Suppressor macrophage treated with lipopolysaccharide for 1 hour (primary cell): ENCODE data around the gene TEX13A.
"Not testable (repeated sequence)": the region's sequence is repeated elsewhere in the genome, so short reads cannot be mapped to it uniquely, and the experiment has no call there.

Source experiments
- DNase-seq, 3 donors: peaks; one replicate each; pipeline ENCODE4 v3.0.0-alpha.2; 2020 to 2022

The TEX13A gene

GRCh38 chrX:105220636-105221035 lies at the start of gene TEX13A:
TSS of gene TEX13A (minus strand) at chrX:105220694. CDS start at chrX:105220397, 297 bp downstream.
- no peak for DNase-seq

GRCh38 chrX:105269386-105269785 lies 48.9 kb upstream of the TEX13A start:
- DNase-seq = no peak

- no peak for DNase-seq
These were observed 46.7 kb upstream of the TEX13A start for GRCh38 chrX:105267167-105267566.

GRCh38 chrX:105266456-105266855 lies 46.0 kb upstream of the TEX13A start:
- DNase-seq = no peak

GRCh38 chrX:105265093-105265492 lies 44.6 kb upstream of the TEX13A start:
- no peak for DNase-seq

GRCh38 chrX:105263801-105264200 lies 43.3 kb upstream of the TEX13A start:
- no peak for DNase-seq

GRCh38 chrX:105263171-105263570 lies 42.7 kb upstream of the TEX13A start:
- no peak for DNase-seq

- no peak for DNase-seq
These were observed 40.0 kb upstream of the TEX13A start for GRCh38 chrX:105260291-105261043.

GRCh38 chrX:105241056-105241455 lies 20.6 kb upstream of the TEX13A start:
- no peak for DNase-seq

- not testable (repeated sequence) for DNase-seq
These were observed 16.9 kb upstream of the TEX13A start for GRCh38 chrX:105237407-105237806.

GRCh38 chrX:105229146-105229545 lies 8.7 kb upstream of the TEX13A start:
- DNase-seq = no peak

GRCh38 chrX:105228602-105229001 lies 8.1 kb upstream of the TEX13A start:
- DNase-seq = no peak

- no peak for DNase-seq
These were observed 6.0 kb upstream of the TEX13A start for GRCh38 chrX:105226499-105226898.

GRCh38 chrX:105221374-105221773 lies 880 bp upstream of the TEX13A start:
- DNase-seq = no peak

- DNase-seq = no peak
These were observed 766 bp downstream of the TEX13A start for GRCh38 chrX:105219454-105220401.

GRCh38 chrX:105211066-105211575 lies 9.4 kb downstream of the TEX13A start:
- DNase-seq = no peak

GRCh38 chrX:105210258-105210657 lies 10.2 kb downstream of the TEX13A start:
- no peak for DNase-seq

- DNase-seq = no peak
These were observed 11.1 kb downstream of the TEX13A start for GRCh38 chrX:105209406-105209805.

- DNase-seq = no peak
These were observed 28.6 kb downstream of the TEX13A start for GRCh38 chrX:105191878-105192277.

GRCh38 chrX:105190252-105190853 lies 30.1 kb downstream of the TEX13A start:
- DNase-seq = peak in 2 of 3 donors; percentile 8 to 15

- DNase-seq = no peak
These were observed 31.4 kb downstream of the TEX13A start for GRCh38 chrX:105189093-105189492.

GRCh38 chrX:105179644-105180043 lies 40.9 kb downstream of the TEX13A start:
- DNase-seq = no peak

- DNase-seq = no peak
These were observed 47.4 kb downstream of the TEX13A start for GRCh38 chrX:105173071-105173470.
